ENCODE data around the gene FMNL3. TPM values are rescaled to one million over a fixed set of nuclear protein-coding genes. Genes with fewer than 3 reads are reported as not detected.
A peak's percentile ranks its signal among the peaks of the same experiment; 100 is the strongest.

The FMNL3 gene
- total RNA-seq, 1 experiment from 2014 or later, result 5.6 TPM

DNA sequence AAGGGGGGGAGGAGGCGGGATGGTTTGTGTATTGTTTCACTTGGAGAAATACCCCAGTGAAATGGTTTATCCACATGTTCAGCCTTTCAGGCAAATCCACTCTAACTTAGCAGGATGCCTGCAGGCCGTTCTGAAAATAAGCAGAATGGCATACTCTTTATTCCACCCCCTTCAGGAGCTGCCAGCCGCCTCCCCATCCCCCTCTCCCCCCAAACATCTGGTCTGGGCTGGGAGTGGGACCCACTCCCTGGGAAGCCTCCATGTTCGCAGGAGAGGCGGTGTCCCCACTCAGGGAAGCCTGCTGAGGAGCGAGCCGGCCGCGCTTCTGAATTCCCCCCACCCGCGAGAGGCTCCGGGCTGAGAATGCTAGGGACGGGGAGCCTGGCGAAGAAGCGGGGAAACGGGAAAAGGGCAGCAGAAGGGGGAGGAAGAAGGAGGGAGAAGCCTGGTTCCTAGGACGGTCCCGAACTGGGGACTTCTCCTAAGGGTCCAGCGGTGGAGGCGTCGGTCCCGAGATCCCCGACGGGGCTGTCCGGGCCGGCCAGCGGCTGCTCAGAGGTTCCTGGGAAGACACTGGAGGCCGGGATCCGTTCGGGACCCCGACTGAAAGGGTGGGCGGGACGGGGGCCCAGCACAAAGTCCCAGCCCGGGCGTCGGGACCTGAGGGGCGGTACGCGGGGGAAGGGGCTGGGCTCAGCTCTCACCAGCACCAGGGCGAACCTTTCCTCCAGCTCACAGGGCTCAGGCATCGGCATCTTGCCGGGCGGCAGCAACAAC lies 666 bp downstream of the FMNL3 start:
- POLR2A ChIA-PET (ENCODE audit: unreplicated experiment), result interaction anchor here (0.6 kb wide), 1 partner anchor 443 kb away, joined by 10 read pairs; no protein-coding TSS in a partner anchor
- Histone ChIP-seq H3K4me2 (peak overlapping the region; percentile 93), H2AFZ (peak overlapping the region; percentile 90), H3F3A (ENCODE audit: insufficient read depth, low read depth) (no peaks in the 10 kb centered on the region), H3K27ac (no peak overlapping the region), H3K4me1 (replicated peaks; ENCODE audit: insufficient read depth) (no peaks in the 10 kb centered on the region), H3K79me2 (ENCODE audit: low read depth) (no peaks in the 10 kb centered on the region), H3K4me3 (peak overlapping the region; percentile 65), H3K36me3 (ENCODE audit: low read depth) (no peaks in the 10 kb centered on the region), H3K9me2 (ENCODE audit: insufficient read depth) (no peaks in the 10 kb centered on the region), H3K9me3 (ENCODE audit: insufficient read depth, low read depth) (no peaks in the 10 kb centered on the region), H3K27me3 (ENCODE audit: insufficient read depth, low read depth) (peaks cover 29% of the 10 kb centered on the region), H4K20me1 (ENCODE audit: insufficient read depth) (no peaks in the 10 kb centered on the region)
- intact Hi-C loops (cut with micrococcal nuclease; ENCODE audit: unreplicated experiment), result loop anchor here (1.0 to 10.0 kb wide), 4 partner anchors 62 to 342 kb away; partner anchors contain the start of gene SPATS2
- CTCF ChIA-PET, result interaction anchor here (2.0 kb wide), 1 partner anchor 62 kb away, joined by 20 read pairs; no protein-coding TSS in a partner anchor
- DNase-seq, result peak in 1 of 2 experiments; percentile 2
- no TSS peak for BruUV-seq (replicated peaks)
- TF ChIP-seq, protein P1, sequence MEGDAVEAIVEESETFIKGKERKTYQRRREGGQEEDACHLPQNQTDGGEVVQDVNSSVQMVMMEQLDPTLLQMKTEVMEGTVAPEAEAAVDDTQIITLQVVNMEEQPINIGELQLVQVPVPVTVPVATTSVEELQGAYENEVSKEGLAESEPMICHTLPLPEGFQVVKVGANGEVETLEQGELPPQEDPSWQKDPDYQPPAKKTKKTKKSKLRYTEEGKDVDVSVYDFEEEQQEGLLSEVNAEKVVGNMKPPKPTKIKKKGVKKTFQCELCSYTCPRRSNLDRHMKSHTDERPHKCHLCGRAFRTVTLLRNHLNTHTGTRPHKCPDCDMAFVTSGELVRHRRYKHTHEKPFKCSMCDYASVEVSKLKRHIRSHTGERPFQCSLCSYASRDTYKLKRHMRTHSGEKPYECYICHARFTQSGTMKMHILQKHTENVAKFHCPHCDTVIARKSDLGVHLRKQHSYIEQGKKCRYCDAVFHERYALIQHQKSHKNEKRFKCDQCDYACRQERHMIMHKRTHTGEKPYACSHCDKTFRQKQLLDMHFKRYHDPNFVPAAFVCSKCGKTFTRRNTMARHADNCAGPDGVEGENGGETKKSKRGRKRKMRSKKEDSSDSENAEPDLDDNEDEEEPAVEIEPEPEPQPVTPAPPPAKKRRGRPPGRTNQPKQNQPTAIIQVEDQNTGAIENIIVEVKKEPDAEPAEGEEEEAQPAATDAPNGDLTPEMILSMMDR (conservative IDR thresholded peaks at IDR 0.05), result no peak
- TF ChIP-seq EZH2 (IDR thresholded peaks at IDR 0.05; ENCODE audit: low read depth), result no peak

DNA sequence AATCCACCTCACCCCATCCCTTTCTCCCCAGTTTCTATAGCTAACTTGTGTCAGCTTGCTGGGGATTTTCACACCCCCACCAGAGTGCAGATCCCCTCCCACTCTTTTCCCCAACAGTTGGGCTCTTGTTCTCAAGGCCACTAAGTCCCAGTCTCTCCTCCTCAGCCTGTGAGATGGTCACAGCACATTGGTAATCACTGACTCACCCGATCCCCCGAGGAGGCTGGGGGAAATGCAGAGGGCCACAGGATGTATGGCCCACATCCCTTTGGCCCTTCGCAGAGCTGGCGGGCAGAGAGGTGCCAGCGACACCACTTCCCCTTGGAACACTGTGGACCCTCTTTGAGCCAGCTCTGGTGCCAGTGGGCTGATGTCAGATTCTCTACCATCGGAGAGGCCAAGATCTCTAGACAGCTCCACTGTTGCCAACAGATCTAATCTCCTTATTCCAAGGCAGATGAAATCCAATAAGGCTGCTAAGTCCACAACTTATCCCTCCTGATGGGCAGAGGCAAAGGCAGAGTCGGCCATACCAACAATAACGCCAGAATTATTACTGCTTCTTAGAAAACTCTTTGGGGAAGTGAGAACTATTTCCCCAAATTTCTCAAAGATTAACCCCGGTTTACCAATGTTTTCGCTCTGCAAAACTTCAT lies 1.6 kb downstream of the FMNL3 start:
- intact Hi-C loops (cut with micrococcal nuclease; ENCODE audit: unreplicated experiment), result loop anchor here (10.0 kb wide), 1 partner anchor 341 kb away; the partner anchor contains the start of gene SPATS2
- Histone ChIP-seq H3K4me3 (no peak overlapping the region), H3K27me3 (ENCODE audit: insufficient read depth, low read depth) (peaks cover 20% of the 10 kb centered on the region; the same call in 1 of the 2 replicates), H3K9me3 (ENCODE audit: insufficient read depth, low read depth) (no peaks in the 10 kb centered on the region), H2AFZ (no peak overlapping the region), H3K79me2 (ENCODE audit: low read depth) (no peaks in the 10 kb centered on the region), H3K27ac (no peak overlapping the region), H3K36me3 (ENCODE audit: low read depth) (no peaks in the 10 kb centered on the region), H4K20me1 (ENCODE audit: insufficient read depth) (no peaks in the 10 kb centered on the region), H3F3A (ENCODE audit: insufficient read depth, low read depth) (no peaks in the 10 kb centered on the region), H3K9me2 (ENCODE audit: insufficient read depth) (no peaks in the 10 kb centered on the region), H3K4me1 (replicated peaks; ENCODE audit: insufficient read depth) (no peaks in the 10 kb centered on the region), H3K4me2 (no peak overlapping the region)
- ChIA-PET CTCF (interaction anchor here (2.0 kb wide), 1 partner anchor 61 kb away, joined by 20 read pairs; no protein-coding TSS in a partner anchor), POLR2A (ENCODE audit: unreplicated experiment) (no interaction called here)
- BruUV-seq (replicated peaks), result TSS peak; percentile 57
- TF ChIP-seq, protein P1 (conservative IDR thresholded peaks at IDR 0.05), result no peak
- TF ChIP-seq EZH2 (IDR thresholded peaks at IDR 0.05; ENCODE audit: low read depth), result no peak
- no peak for DNase-seq

DNA sequence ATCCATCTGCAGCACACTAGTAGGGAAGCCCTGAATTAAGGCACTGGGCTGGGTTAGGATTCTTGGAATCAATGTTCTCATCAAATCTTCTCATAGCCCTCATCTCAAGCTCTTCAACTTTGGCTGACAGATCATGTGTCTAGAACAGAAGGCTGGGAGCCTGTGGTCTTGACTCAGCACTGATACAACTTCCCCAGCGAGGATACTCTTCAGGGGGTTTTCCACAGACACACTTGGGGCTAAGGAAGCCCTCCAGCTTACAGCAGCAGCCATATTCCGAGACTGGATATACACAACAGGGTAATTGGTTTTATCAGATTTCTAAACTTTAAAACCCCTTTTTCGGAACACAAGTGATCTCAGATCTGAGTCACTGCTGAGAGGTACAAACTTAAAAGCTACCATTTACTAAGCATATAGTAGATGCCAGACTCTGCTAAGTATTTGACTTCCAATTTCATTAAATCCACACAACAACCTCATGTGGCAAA lies 3.5 kb downstream of the FMNL3 start:
- no peaks in the 10 kb centered on the region for H4K20me1 ChIP-seq (ENCODE audit: insufficient read depth)
- no peak overlapping the region for H3K4me2 ChIP-seq
- H3K4me3 ChIP-seq, result no peak overlapping the region
- DNase-seq, result no peak
- intact Hi-C loops (cut with micrococcal nuclease; ENCODE audit: unreplicated experiment), result loop anchor here (10.0 kb wide), 1 partner anchor 339 kb away; the partner anchor contains the start of gene SPATS2
- 0 out of 2 replicates have a peak, but pooled peaks cover 4% of the 10 kb centered on the region for H3K4me1 ChIP-seq (replicated peaks; ENCODE audit: insufficient read depth)
- no peaks in the 10 kb centered on the region for H3F3A ChIP-seq (ENCODE audit: insufficient read depth, low read depth)
- H3K9me2 ChIP-seq (ENCODE audit: insufficient read depth), result no peaks in the 10 kb centered on the region
- H3K36me3 ChIP-seq (ENCODE audit: low read depth), result no peaks in the 10 kb centered on the region
- ChIA-PET CTCF (interaction anchor here (0.6 to 0.7 kb wide), 2 partner anchors 40 to 43 kb away, joined by 3 to 6 read pairs; no protein-coding TSS in a partner anchor), POLR2A (ENCODE audit: unreplicated experiment) (no interaction called here)
- H2AFZ ChIP-seq, result no peak overlapping the region
- no peaks in the 10 kb centered on the region for H3K79me2 ChIP-seq (ENCODE audit: low read depth)
- TF ChIP-seq, protein P1 (conservative IDR thresholded peaks at IDR 0.05), result no peak
- no peak for TF ChIP-seq EZH2 (IDR thresholded peaks at IDR 0.05; ENCODE audit: low read depth)
- H3K27me3 ChIP-seq (ENCODE audit: insufficient read depth, low read depth), result 0 out of 2 replicates have a peak, but pooled peaks cover 3% of the 10 kb centered on the region
- no peaks in the 10 kb centered on the region for H3K9me3 ChIP-seq (ENCODE audit: insufficient read depth, low read depth)
- BruUV-seq (replicated peaks), result no TSS peak
- H3K27ac ChIP-seq, result no peak overlapping the region
